ENCODE measurements around the gene NDUFB2. TPM values are rescaled to one million over a fixed set of nuclear protein-coding genes. Genes with fewer than 3 reads are reported as not detected.
A peak's percentile ranks its signal among the peaks of the same experiment; 100 is the strongest.

NDUFB2 gene
- 79.2 and 130 TPM in 2 replicates for total RNA-seq (2011; cell fraction: chromatin; rRNA removed; ENCODE audit: low replicate concordance)
- 76.4 and 80.7 TPM in 2 replicates for total RNA-seq (2011; cell fraction: nucleolus; rRNA removed)
- 109 and 165 TPM in 2 replicates for total RNA-seq (2011; cell fraction: nucleoplasm; rRNA removed)
- total RNA-seq (2014; rRNA removed) (303 and 359 TPM in 2 replicates), total RNA-seq (2014; rRNA removed; fragmentation: Illumina TruSeq; extraction: Trizol) (320 and 326 TPM in 2 replicates), total RNA-seq (2015; rRNA removed; fragmentation: Illumina TruSeq; extraction: Trizol) (273 and 287 TPM in 2 replicates), total RNA-seq (2021) (304 and 329 TPM in 2 replicates), polyA plus RNA-seq (2011; rRNA removed) (540 and 563 TPM in 2 replicates), polyA plus RNA-seq (2014; fragmentation: Illumina TruSeq; extraction: Trizol) (220 and 292 TPM in 2 replicates), polyA plus RNA-seq (2014; fragmentation: Nextera tagmentation; extraction: Ambion mirVana) (1,000 to 10,000 TPM; 1,937 to 2,075 TPM), polyA plus RNA-seq (2014; rRNA removed) (465 and 510 TPM in 2 replicates), polyA minus RNA-seq (2011; rRNA and poly(A)+ RNA removed) (64.1 and 78.0 TPM in 2 replicates), Bru-seq, nascent RNA (percentile 82 among the genes with signal in this experiment), BruChase-seq, experiment 1, labeled RNA remaining after a 2-hour chase (percentile 77 among the genes with signal in this experiment), BruChase-seq, experiment 2, labeled RNA remaining after a 6-hour chase (percentile 80 among the genes with signal in this experiment)
- 1,462 and 1,579 TPM in 2 replicates for polyA plus RNA-seq (2011; cell fraction: cytosol; rRNA removed)
- 200 and 270 TPM in 2 replicates for polyA plus RNA-seq (2011; cell fraction: nucleus; rRNA removed)
- 195 and 484 TPM in 2 replicates for polyA plus RNA-seq (2012)
- polyA minus RNA-seq (2011; cell fraction: cytosol; rRNA and poly(A)+ RNA removed), result 36.6 and 38.4 TPM in 2 replicates
- 20.3 and 43.4 TPM in 2 replicates for polyA minus RNA-seq (2011; cell fraction: nucleus; rRNA and poly(A)+ RNA removed)
- long read RNA-seq, experiment 1, transcript NDUFB2-206 (4 exons, 726 nt), result minor isoform, 7 of 672 reads
- long read RNA-seq, experiment 1, transcript NDUFB2-214 (3 exons, 665 nt), result minor isoform, 11 of 672 reads
- long read RNA-seq, experiment 1, transcript NDUFB2-201 (4 exons, 504 nt), result major isoform, 587 of 672 reads
- long read RNA-seq, experiment 1, partial matches to known transcripts, result 25 of 672 reads
- long read RNA-seq, experiment 1, other reads (novel, unspliced or antisense), result 40 of 672 reads
- long read RNA-seq, experiment 2, transcript NDUFB2-201 (4 exons, 504 nt), result major isoform, 275 of 308 reads
- long read RNA-seq, experiment 2, partial matches to known transcripts, result 0 of 308 reads
- long read RNA-seq, experiment 2, other reads (novel, unspliced or antisense), result 25 of 308 reads
- long read RNA-seq, experiment 3, transcript NDUFB2-201 (4 exons, 504 nt), result major isoform, 353 of 362 reads
- long read RNA-seq, experiment 3, partial matches to known transcripts, result 0 of 362 reads
- long read RNA-seq, experiment 3, other reads (novel, unspliced or antisense), result 9 of 362 reads

DNA sequence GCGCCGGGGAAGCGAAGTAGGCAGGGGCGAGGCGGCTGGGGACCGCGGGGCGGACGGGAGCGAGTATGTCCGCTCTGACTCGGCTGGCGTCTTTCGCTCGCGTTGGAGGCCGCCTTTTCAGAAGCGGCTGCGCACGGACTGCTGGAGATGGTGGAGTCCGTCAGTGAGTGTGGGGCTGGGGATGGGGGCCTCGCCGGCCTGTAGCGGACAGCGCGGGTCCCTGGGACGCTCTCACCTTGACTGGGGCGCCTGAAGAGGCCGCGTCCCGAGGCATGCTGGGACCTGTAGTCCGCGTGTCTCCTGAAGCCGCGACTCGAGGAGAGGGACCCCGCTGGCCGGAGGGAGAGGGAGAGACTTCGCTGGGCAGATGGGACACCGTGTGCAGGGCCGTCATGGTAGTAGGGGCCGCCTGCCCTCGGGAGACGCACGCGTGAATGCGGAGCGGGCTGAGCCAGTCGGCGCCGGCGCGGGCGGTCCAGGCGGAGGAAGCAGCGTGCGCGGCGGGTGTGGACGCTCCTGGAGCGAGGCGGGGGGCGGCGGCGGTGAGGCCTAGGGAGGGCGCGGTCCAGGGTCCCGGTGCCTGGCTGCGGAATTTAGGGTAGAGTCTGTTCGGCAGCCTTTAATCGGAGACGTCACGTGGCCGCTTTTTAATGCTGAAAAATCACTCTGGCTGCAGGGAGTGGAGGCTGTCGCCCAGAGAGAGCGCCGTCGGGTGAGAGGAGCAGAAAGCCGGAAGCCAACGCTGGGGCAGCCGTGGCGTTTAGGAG is at the start of gene NDUFB2:
Gene NDUFB2 (plus strand): TSS at position 29 of the 767 bp plus-strand sequence. CDS start 37 bp downstream, at position 66.
- peak; percentile 89 to 92 (median 91) for DNase-seq (ENCODE audit: extremely low read depth in 1 of 4, low spot score in 3 of 4)
- H3K36me3 ChIP-seq (ENCODE audit: control insufficient read depth, insufficient read depth, low read length), result peaks cover 24% of the 10 kb centered on the region; the same call in 2 of the 3 replicates
- H2AFZ ChIP-seq (ENCODE audit: low read depth, low read length), result peak within 1 kb of the TSS; percentile 95
- peak within 1 kb of the TSS; percentile 80 to 95 for H3K9ac ChIP-seq (ENCODE audit: insufficient read depth in 1 of 2, low read depth in 2 of 2, low read length in 2 of 2)
- CTCF ChIA-PET (ENCODE audit: low intra/inter-chr PET ratio), result no interaction called here
- peaks cover 18 to 33% of the 10 kb centered on the region in 2 experiments; a peak in 3 of 5 replicates for H3K4me1 ChIP-seq (replicated peaks in 1 of 2; ENCODE audit: control insufficient read depth in 2 of 2, insufficient read depth in 2 of 2, low read length in 2 of 2)
- peak within 1 kb of the TSS; percentile 86 for H3K4me3 ChIP-seq
- ATAC-seq, result peak; percentile 94
- whole genome bisulfite sequencing (ENCODE audit: insufficient coverage, low coverage, missing lambda C conversion rate), result under 1% methylated on average over 81 of the region's 82 CpGs
- BruUV-seq (replicated peaks), result no TSS peak
- peaks cover 50% of the 10 kb centered on the region for H3K79me2 ChIP-seq (ENCODE audit: control insufficient read depth, insufficient read depth, low read length)
- FAIRE-seq, result no peak
- 0 out of 2 replicates have a peak, but pooled peaks cover 7% of the 10 kb centered on the region for H4K20me1 ChIP-seq (replicated peaks; ENCODE audit: control insufficient read depth, insufficient read depth, low read length)
- no peaks in the 10 kb centered on the region; a peak in 1 of 5 replicates for H3K27me3 ChIP-seq (ENCODE audit: control insufficient read depth in 2 of 2, insufficient read depth in 2 of 2, low read length in 2 of 2)
- intact Hi-C loops (cut with micrococcal nuclease) (loop anchor here (5.0 to 10.0 kb wide), 2 partner anchors 228 to 315 kb away; partner anchors contain the start of genes BRAF and MRPS33), in situ Hi-C loops (cut with MboI) (no loop called here)
- POLR2A ChIA-PET, result interaction anchor here (0.6 to 1.5 kb wide), 11 partner anchors 7 to 404 kb away, joined by 3 to 7 read pairs (median 3); no protein-coding TSS in a partner anchor
- H3K4me2 ChIP-seq (ENCODE audit: insufficient read depth, low read length), result peak within 1 kb of the TSS; percentile 100
- peaks cover 3% of the 10 kb centered on the region for H3K9me1 ChIP-seq (ENCODE audit: control insufficient read depth, insufficient read depth, low read length)
- H3K27ac ChIP-seq (ENCODE audit: extremely low read depth, low read depth, low read length), result peak within 1 kb of the TSS; percentile 85
- no peaks in the 10 kb centered on the region for H3K9me3 ChIP-seq (replicated peaks; ENCODE audit: control insufficient read depth, insufficient read depth, low read depth, low read length)
- peak; percentile 72 to 74; a peak in 3 of 4 replicates for TF ChIP-seq SIX5 (IDR thresholded peaks at IDR 0.05; ENCODE audit: borderline replicate concordance in 1 of 2, insufficient read depth in 1 of 2, low read depth in 1 of 2, low read length in 2 of 2)
- TF ChIP-seq ZNF79 (CRISPR knock-in tag; IDR thresholded peaks at IDR 0.05; ENCODE audit: low read depth), result peak; percentile 12; the same call in 1 of the 2 replicates
- TF ChIP-seq XRCC3 (IDR thresholded peaks at IDR 0.05), result no peak
- no peak for TF ChIP-seq NCOA4 (IDR thresholded peaks at IDR 0.05; ENCODE audit: partially characterized antibody)
- TF ChIP-seq, protein P1, sequence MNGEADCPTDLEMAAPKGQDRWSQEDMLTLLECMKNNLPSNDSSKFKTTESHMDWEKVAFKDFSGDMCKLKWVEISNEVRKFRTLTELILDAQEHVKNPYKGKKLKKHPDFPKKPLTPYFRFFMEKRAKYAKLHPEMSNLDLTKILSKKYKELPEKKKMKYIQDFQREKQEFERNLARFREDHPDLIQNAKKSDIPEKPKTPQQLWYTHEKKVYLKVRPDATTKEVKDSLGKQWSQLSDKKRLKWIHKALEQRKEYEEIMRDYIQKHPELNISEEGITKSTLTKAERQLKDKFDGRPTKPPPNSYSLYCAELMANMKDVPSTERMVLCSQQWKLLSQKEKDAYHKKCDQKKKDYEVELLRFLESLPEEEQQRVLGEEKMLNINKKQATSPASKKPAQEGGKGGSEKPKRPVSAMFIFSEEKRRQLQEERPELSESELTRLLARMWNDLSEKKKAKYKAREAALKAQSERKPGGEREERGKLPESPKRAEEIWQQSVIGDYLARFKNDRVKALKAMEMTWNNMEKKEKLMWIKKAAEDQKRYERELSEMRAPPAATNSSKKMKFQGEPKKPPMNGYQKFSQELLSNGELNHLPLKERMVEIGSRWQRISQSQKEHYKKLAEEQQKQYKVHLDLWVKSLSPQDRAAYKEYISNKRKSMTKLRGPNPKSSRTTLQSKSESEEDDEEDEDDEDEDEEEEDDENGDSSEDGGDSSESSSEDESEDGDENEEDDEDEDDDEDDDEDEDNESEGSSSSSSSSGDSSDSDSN (IDR thresholded peaks at IDR 0.05; ENCODE audit: borderline replicate concordance in 1 of 2, low read depth in 2 of 2, low read length in 2 of 2), result peak in 1 of 2 experiments; percentile 56; a peak in 1 of 4 replicates
- peak; percentile 95 for TF ChIP-seq ERF (CRISPR knock-in tag; IDR thresholded peaks at IDR 0.05)
- peak; percentile 38 for TF ChIP-seq KDM2B (CRISPR knock-in tag; IDR thresholded peaks at IDR 0.05)

All from K562 (cell line).